ENCODE measurements around the gene AGAP1. TPM values are rescaled to one million over a fixed set of nuclear protein-coding genes. Genes with fewer than 3 reads are reported as not detected.

Gene AGAP1
- total RNA-seq, 2 donors from 2014 or later = 19.1 to 20.8 TPM

- no peak for TF ChIP-seq CTCF (IDR thresholded peaks at IDR 0.05)
- peak overlapping the region; percentile 69 for H3K4me3 ChIP-seq
- H3K27ac ChIP-seq = no peak overlapping the region
- peaks cover 27% of the 10 kb centered on the region for H3K27me3 ChIP-seq (replicated peaks; ENCODE audit: insufficient read depth)
- peaks cover 27 to 61% of the 10 kb centered on the region in 2 donors for H3K4me1 ChIP-seq (ENCODE audit: control insufficient read depth in 1 of 2, low read depth in 2 of 2)
- DNase-seq (ENCODE audit: low spot score) (no peak), ATAC-seq (ENCODE audit: insufficient number of reproducible peaks, low FRiP score, low read depth) (no peak)
- H3K9me3 ChIP-seq = no peaks in the 10 kb centered on the region
- no peaks in the 10 kb centered on the region for H3K36me3 ChIP-seq
These were observed 673.7 kb downstream of the AGAP1 start for GRCh38 chr2:236167297-236168109.

DNA sequence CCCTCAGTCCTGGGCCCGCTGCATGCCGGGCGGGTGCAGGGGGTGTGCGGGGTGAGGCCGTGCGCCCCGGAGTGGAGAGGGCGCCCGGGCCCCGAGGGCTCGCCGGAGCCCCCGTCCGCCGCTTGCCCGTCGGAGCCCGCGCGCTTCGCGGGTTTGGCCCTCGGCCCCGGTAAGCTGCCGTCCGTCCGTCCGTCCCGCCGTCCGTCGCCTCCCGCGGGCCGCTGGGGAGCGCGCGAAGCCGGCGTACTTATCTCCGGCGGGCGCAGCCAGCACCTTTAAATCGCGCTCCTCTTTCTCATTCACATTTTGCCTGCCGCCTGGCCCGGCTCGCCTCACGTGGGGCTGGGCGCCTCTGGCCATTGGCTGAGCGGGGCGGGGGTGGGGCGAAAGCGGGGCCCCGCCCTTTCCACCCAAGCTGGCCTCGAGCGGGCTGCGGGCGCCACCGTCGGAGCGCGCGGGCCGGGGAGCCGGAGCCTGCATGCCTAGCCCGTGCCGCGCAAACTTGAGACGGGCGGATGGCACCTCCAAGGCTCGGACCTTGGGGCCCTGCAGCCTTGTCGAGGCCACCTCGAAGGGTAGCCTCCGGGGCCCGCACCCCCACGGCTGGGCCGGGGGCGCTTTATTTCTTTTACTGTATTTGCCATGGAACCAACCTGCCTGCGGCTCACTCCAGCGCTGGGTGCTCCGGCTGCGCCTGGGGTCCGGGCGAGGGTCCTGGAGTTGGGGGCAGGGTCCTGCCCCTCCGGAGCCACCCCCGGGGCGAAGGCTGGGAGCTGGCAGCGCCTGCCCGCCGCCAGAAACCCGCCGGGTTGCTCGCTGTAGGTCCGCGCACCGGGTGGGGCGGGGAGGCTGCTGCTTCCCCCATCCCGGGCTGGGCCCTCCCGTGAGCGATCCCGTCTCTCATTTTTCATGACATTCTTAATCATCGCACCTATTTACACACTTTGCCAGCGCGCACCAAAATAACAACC, 674.6 kb downstream of the AGAP1 start, which contains the start of gene GBX2:
GBX2 (minus strand) TSS at position 277 of the 971 bp plus-strand sequence. CDS start 415 bp downstream, outside the sequence.
- TF ChIP-seq CTCF (IDR thresholded peaks at IDR 0.05) = no peak
- no peaks in the 10 kb centered on the region for H3K36me3 ChIP-seq
- H3K27me3 ChIP-seq (replicated peaks; ENCODE audit: insufficient read depth) = peaks cover 27% of the 10 kb centered on the region
- no peak for DNase-seq (ENCODE audit: low spot score)
- H3K9me3 ChIP-seq = no peaks in the 10 kb centered on the region
- no peak within 1 kb of the TSS for H3K27ac ChIP-seq
- peak within 1 kb of the TSS; percentile 69 for H3K4me3 ChIP-seq
- no peak for ATAC-seq (ENCODE audit: insufficient number of reproducible peaks, low FRiP score, low read depth)
- peaks cover 27 to 58% of the 10 kb centered on the region in 2 donors for H3K4me1 ChIP-seq (ENCODE audit: control insufficient read depth in 1 of 2, low read depth in 2 of 2)

- no peak for TF ChIP-seq CTCF (IDR thresholded peaks at IDR 0.05)
- Histone ChIP-seq H3K4me1 (ENCODE audit: control insufficient read depth in 1 of 2, low read depth in 2 of 2) (peaks cover 24 to 49% of the 10 kb centered on the region in 2 donors), H3K9me3 (no peaks in the 10 kb centered on the region), H3K27ac (no peak overlapping the region), H3K27me3 (replicated peaks; ENCODE audit: insufficient read depth) (peaks cover 30% of the 10 kb centered on the region), H3K4me3 (no peak overlapping the region), H3K36me3 (no peaks in the 10 kb centered on the region)
- ATAC-seq (ENCODE audit: insufficient number of reproducible peaks, low FRiP score, low read depth) = no peak
- no peak for DNase-seq (ENCODE audit: low spot score)
These were observed 675.4 kb downstream of the AGAP1 start for GRCh38 chr2:236169151-236169721.

GRCh38 chr2:236169741-236170589, 676.1 kb downstream of the AGAP1 start:
- peaks cover 23% of the 10 kb centered on the region for H3K27me3 ChIP-seq (replicated peaks; ENCODE audit: insufficient read depth)
- H3K27ac ChIP-seq = no peak overlapping the region

More at GRCh38 chr2:236169741-236170589, 676.1 kb downstream of the AGAP1 start:
- no peak overlapping the region for H3K4me3 ChIP-seq
- TF ChIP-seq CTCF (IDR thresholded peaks at IDR 0.05) = no peak
- ATAC-seq (ENCODE audit: insufficient number of reproducible peaks, low FRiP score, low read depth) = no peak
- H3K9me3 ChIP-seq = no peaks in the 10 kb centered on the region
- no peak for DNase-seq (ENCODE audit: low spot score)
- H3K36me3 ChIP-seq = no peaks in the 10 kb centered on the region
- peaks cover 19 to 42% of the 10 kb centered on the region in 2 donors for H3K4me1 ChIP-seq (ENCODE audit: control insufficient read depth in 1 of 2, low read depth in 2 of 2)

All from thoracic aorta (tissue), 2 donors.